HepG2 (cell line): Measurements from ENCODE around the gene FAM3B. TPM values are rescaled to one million over a fixed set of nuclear protein-coding genes. Genes with fewer than 3 reads are reported as not detected.

ENCODE experiments used
- GZF1 ChIP-seq: sonication (generic); formaldehyde crosslinking; IDR thresholded peaks from 2 replicates; pipeline ENCODE4 v1.5.1; 2020; ENCODE audit warnings: mild to moderate bottlenecking, missing genetic modification reagents
- KAT7 ChIP-seq: IDR thresholded peaks from 2 replicates; pipeline ENCODE4 v1.6.1; 2018; ENCODE audit warnings: borderline replicate concordance, missing compliant biosample characterization
- NR1H2 ChIP-seq: sonication (generic); formaldehyde crosslinking; IDR thresholded peaks from 2 replicates; pipeline ENCODE4 v1.8.1; 2022; ENCODE audit warnings: low read depth, missing genetic modification reagents, borderline replicate concordance
- SP4 ChIP-seq: sonication (generic); formaldehyde crosslinking; IDR thresholded peaks from 2 replicates; pipeline ENCODE4 v1.8.1; 2023; ENCODE audit warnings: mild to moderate bottlenecking, missing genetic modification reagents
- TEAD2 ChIP-seq: sonication (generic); formaldehyde crosslinking; IDR thresholded peaks from 2 replicates; pipeline ENCODE4 v1.9.0; 2021; ENCODE audit warnings: missing genetic modification reagents
- U2AF2 ChIP-seq: fragments of 200-400 bp; formaldehyde crosslinking; IDR thresholded peaks from 2 replicates; pipeline ENCODE4 v1.6.1; 2017; ENCODE audit warnings: low read depth, mild to moderate bottlenecking, low read length
- XBP1 ChIP-seq: sonication (generic); formaldehyde crosslinking; IDR thresholded peaks from 2 replicates; pipeline ENCODE4 v1.5.0; 2020; ENCODE audit warnings: missing genetic modification reagents
- ZNF136 ChIP-seq: sonication (generic); formaldehyde crosslinking; IDR thresholded peaks from 2 replicates; pipeline ENCODE4 v1.8.1; 2022; ENCODE audit warnings: low read depth, mild to moderate bottlenecking, moderate library complexity, missing genetic modification reagents
- ZNF274 ChIP-seq: sonication (generic); formaldehyde crosslinking; IDR thresholded peaks from 2 replicates; pipeline ENCODE4 v1.5.1; 2020; ENCODE audit warnings: mild to moderate bottlenecking, missing genetic modification reagents
- ZNF709 ChIP-seq: sonication (generic); formaldehyde crosslinking; IDR thresholded peaks from 2 replicates; pipeline ENCODE4 v1.5.0; 2020; ENCODE audit warnings: mild to moderate bottlenecking, missing genetic modification reagents
- polyA plus RNA-seq, 8 experiments: library from polyadenylated mRNA; depleted of rRNA in 3 of 8; stranded (reverse) in 7 of 8; unstranded in 1 of 8; fragments of >200 nt; fragmentation: Illumina TruSeq in 4 of 8; extraction: Trizol in 4 of 8; gene quantifications; 2 replicates each; pipeline versions ENCODE4 v1.2.1 to v1.2.3, GENCODE V29; 2011 to 2016; ENCODE audit warnings: low read depth in 4 of 8, missing spikeins in 1 of 8, mixed read lengths in 1 of 8; ENCODE audit not compliant: insufficient read depth in 1 of 8
- total RNA-seq, 5 experiments: library from RNA; depleted of rRNA; stranded (reverse); fragments of >200 nt; fragmentation: Illumina TruSeq; extraction: Trizol; gene quantifications; 2 replicates each; pipeline ENCODE4 v1.2.3, GENCODE V29; 2016; ENCODE audit warnings: low read depth in 1 of 5
- TF ChIP-seq, protein P1 (sequence below): sonication (generic); formaldehyde crosslinking; IDR thresholded peaks from 2 replicates; pipeline ENCODE4 v1.5.0; 2020; ENCODE audit warnings: mild to moderate bottlenecking, missing genetic modification reagents
- TF ChIP-seq, protein P2 (sequence below): sonication (generic); formaldehyde crosslinking; IDR thresholded peaks from 2 replicates; pipeline ENCODE4 v1.4.0; 2020; ENCODE audit warnings: missing genetic modification reagents
- TF ChIP-seq, protein P3 (sequence below): sonication (generic); formaldehyde crosslinking; IDR thresholded peaks from 2 replicates; pipeline ENCODE4 v1.4.0; 2020; ENCODE audit warnings: missing genetic modification reagents; ENCODE audit errors: not compliant biosample characterization
- TF ChIP-seq, protein P4 (sequence below): sonication (generic); formaldehyde crosslinking; IDR thresholded peaks from 2 replicates; pipeline ENCODE4 v1.9.0; 2021; ENCODE audit warnings: missing genetic modification reagents, mild to moderate bottlenecking, borderline replicate concordance
- TF ChIP-seq, protein P5 (sequence below): sonication (generic); formaldehyde crosslinking; conservative IDR thresholded peaks from 2 replicates; pipeline ENCODE4 v1.8.1; 2023; ENCODE audit warnings: missing genetic modification reagents

FAM3B gene
- total and polyA plus RNA-seq, 2 of the 13 experiments (the other 11 are each of a cell fraction or from before 2014, with no cell fraction given), result 46.5 to 62.0 TPM

DNA sequence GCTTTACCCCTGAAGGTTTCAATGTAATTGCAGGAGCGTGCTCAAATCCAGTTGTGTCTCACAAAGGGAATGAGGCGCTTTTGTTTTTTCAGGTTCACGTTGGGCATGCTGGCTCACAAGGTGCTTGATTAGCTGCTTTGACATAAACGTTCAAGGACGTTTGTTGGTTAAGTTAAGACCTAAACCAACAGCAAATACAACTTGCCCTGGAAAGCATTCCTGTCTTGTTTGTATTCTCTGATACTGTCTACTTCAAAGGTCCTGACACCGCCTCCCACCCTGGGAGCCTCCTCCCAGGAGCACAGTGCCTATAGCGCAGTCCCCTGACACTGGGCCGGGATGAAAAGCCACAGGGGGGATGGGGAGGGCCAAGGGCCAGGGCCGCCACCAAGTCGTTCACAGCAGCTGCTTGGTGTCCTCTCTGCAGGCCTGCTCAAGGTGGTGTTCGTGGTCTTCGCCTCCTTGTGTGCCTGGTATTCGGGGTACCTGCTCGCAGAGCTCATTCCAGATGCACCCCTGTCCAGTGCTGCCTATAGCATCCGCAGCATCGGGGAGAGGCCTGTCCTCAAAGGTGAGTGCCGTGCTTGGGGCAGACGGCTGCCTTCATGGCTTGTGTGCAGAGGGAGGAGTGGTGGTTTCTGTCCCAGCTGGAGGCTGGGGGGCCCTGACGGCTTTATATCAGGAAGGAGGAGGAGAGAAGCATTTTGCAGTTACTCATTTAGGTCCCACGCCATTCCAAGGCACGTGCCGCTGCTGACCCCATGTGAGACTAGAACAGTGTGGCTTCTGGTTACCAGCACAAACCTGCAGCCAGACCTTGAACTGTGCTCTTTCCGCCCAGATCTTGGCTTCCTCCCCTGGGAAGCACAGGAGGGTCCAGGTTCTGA lies 6.1 kb downstream of the FAM3B start (continued):
- TF ChIP-seq XBP1, result no peak
- no peak for TF ChIP-seq TEAD2 (CRISPR knock-in tag)
- TF ChIP-seq U2AF2, result no peak
- TF ChIP-seq SP4 (CRISPR knock-in tag), result no peak
- TF ChIP-seq, protein P1, sequence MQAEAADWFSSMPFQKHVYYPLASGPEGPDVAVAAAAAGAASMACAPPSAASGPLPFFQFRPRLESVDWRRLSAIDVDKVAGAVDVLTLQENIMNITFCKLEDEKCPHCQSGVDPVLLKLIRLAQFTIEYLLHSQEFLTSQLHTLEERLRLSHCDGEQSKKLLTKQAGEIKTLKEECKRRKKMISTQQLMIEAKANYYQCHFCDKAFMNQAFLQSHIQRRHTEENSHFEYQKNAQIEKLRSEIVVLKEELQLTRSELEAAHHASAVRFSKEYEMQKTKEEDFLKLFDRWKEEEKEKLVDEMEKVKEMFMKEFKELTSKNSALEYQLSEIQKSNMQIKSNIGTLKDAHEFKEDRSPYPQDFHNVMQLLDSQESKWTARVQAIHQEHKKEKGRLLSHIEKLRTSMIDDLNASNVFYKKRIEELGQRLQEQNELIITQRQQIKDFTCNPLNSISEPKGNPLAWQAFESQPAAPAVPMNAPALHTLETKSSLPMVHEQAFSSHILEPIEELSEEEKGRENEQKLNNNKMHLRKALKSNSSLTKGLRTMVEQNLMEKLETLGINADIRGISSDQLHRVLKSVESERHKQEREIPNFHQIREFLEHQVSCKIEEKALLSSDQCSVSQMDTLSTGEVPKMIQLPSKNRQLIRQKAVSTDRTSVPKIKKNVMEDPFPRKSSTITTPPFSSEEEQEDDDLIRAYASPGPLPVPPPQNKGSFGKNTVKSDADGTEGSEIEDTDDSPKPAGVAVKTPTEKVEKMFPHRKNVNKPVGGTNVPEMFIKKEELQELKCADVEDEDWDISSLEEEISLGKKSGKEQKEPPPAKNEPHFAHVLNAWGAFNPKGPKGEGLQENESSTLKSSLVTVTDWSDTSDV (CRISPR knock-in tag), result no peak
- peak; percentile 59; the same call in 1 of the 2 replicates for TF ChIP-seq ZNF274 (CRISPR knock-in tag)
- TF ChIP-seq, protein P2, sequence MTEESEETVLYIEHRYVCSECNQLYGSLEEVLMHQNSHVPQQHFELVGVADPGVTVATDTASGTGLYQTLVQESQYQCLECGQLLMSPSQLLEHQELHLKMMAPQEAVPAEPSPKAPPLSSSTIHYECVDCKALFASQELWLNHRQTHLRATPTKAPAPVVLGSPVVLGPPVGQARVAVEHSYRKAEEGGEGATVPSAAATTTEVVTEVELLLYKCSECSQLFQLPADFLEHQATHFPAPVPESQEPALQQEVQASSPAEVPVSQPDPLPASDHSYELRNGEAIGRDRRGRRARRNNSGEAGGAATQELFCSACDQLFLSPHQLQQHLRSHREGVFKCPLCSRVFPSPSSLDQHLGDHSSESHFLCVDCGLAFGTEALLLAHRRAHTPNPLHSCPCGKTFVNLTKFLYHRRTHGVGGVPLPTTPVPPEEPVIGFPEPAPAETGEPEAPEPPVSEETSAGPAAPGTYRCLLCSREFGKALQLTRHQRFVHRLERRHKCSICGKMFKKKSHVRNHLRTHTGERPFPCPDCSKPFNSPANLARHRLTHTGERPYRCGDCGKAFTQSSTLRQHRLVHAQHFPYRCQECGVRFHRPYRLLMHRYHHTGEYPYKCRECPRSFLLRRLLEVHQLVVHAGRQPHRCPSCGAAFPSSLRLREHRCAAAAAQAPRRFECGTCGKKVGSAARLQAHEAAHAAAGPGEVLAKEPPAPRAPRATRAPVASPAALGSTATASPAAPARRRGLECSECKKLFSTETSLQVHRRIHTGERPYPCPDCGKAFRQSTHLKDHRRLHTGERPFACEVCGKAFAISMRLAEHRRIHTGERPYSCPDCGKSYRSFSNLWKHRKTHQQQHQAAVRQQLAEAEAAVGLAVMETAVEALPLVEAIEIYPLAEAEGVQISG (CRISPR knock-in tag), result peak; percentile 70
- no peak for TF ChIP-seq GZF1 (CRISPR knock-in tag)
- TF ChIP-seq ZNF136 (CRISPR knock-in tag), result no peak
- TF ChIP-seq, protein P3, sequence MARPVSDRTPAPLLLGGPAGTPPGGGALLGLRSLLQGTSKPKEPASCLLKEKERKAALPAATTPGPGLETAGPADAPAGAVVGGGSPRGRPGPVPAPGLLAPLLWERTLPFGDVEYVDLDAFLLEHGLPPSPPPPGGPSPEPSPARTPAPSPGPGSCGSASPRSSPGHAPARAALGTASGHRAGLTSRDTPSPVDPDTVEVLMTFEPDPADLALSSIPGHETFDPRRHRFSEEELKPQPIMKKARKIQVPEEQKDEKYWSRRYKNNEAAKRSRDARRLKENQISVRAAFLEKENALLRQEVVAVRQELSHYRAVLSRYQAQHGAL (CRISPR knock-in tag), result no peak
- no peak; the same call in 1 of the 2 replicates for TF ChIP-seq KAT7 (CRISPR knock-in tag)
- no peak for TF ChIP-seq ZNF709
- TF ChIP-seq, protein P4, sequence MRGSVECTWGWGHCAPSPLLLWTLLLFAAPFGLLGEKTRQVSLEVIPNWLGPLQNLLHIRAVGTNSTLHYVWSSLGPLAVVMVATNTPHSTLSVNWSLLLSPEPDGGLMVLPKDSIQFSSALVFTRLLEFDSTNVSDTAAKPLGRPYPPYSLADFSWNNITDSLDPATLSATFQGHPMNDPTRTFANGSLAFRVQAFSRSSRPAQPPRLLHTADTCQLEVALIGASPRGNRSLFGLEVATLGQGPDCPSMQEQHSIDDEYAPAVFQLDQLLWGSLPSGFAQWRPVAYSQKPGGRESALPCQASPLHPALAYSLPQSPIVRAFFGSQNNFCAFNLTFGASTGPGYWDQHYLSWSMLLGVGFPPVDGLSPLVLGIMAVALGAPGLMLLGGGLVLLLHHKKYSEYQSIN (CRISPR knock-in tag), result no peak
- TF ChIP-seq, protein P5, sequence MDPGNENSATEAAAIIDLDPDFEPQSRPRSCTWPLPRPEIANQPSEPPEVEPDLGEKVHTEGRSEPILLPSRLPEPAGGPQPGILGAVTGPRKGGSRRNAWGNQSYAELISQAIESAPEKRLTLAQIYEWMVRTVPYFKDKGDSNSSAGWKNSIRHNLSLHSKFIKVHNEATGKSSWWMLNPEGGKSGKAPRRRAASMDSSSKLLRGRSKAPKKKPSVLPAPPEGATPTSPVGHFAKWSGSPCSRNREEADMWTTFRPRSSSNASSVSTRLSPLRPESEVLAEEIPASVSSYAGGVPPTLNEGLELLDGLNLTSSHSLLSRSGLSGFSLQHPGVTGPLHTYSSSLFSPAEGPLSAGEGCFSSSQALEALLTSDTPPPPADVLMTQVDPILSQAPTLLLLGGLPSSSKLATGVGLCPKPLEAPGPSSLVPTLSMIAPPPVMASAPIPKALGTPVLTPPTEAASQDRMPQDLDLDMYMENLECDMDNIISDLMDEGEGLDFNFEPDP (CRISPR knock-in tag), result no peak
- no peak for TF ChIP-seq NR1H2
